Neuron (in vitro differentiated cells): ENCODE data around the gene ATF1.
A peak's percentile ranks its signal among the peaks of the same experiment; 100 is the strongest.

Experiments
- H2AFZ ChIP-seq: one replicate; pipeline ENCODE4 v1.6.1; 2013; ENCODE audit warnings: low read depth, mild to moderate bottlenecking, inconsistent platforms, low read length, moderate library complexity
- H3K27me3 ChIP-seq: one replicate; pipeline ENCODE4 v1.6.1; 2013; ENCODE audit warnings: low read length; ENCODE audit not compliant: insufficient read depth
- H3K36me3 ChIP-seq: one replicate; pipeline ENCODE4 v1.6.1; 2013; ENCODE audit warnings: low read length; ENCODE audit not compliant: insufficient read depth
- H3K4me1 ChIP-seq: one replicate; pipeline ENCODE4 v1.6.1; 2013; ENCODE audit warnings: low read length; ENCODE audit not compliant: insufficient read depth
- H3K4me3 ChIP-seq: 2 replicates; pipeline ENCODE4 v1.5.1; 2013; ENCODE audit warnings: mild to moderate bottlenecking, low read length, moderate library complexity
- H3K9me3 ChIP-seq: one replicate; pipeline ENCODE4 v1.6.1; 2013; ENCODE audit warnings: low read length

The ATF1 gene

GRCh38 chr12:50739611-50740010 is 24.3 kb upstream of the ATF1 start:
- H3K4me3 ChIP-seq, result no peak overlapping the region
- H3K9me3 ChIP-seq, result no peaks in the 10 kb centered on the region
- H3K36me3 ChIP-seq, result peaks cover 74% of the 10 kb centered on the region
- H3K4me1 ChIP-seq, result no peaks in the 10 kb centered on the region
- H2AFZ ChIP-seq, result no peak overlapping the region
- H3K27me3 ChIP-seq, result no peaks in the 10 kb centered on the region

DNA sequence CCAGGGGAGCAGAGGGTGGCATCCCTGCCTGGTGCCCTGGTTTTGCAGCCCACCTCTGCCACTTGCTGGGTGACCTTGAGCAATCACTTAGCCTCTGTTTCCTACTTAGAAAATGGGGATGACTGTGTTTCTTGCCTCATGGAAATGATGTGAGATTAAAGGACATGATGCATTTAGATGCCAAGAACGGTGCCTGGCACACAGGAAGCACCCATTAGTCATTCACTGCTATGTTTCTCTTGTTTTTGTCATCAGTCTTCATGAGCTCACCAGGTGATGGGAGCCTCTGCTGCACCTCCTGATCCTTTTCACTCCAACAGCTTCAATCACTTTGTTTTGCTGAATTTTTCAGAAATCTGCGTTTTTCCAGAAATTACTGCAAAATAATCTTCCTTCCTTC is 23.6 kb upstream of the ATF1 start:
- Histone ChIP-seq H3K4me3 (no peak overlapping the region), H3K4me1 (no peaks in the 10 kb centered on the region), H3K9me3 (no peaks in the 10 kb centered on the region), H3K27me3 (no peaks in the 10 kb centered on the region), H2AFZ (no peak overlapping the region), H3K36me3 (peaks cover 76% of the 10 kb centered on the region)

GRCh38 chr12:50742776-50743175 is 21.1 kb upstream of the ATF1 start:
- peaks cover 63% of the 10 kb centered on the region for H3K36me3 ChIP-seq
- H3K4me1 ChIP-seq, result no peaks in the 10 kb centered on the region
- H3K4me3 ChIP-seq, result no peak overlapping the region
- no peaks in the 10 kb centered on the region for H3K27me3 ChIP-seq
- H3K9me3 ChIP-seq, result no peaks in the 10 kb centered on the region
- H2AFZ ChIP-seq, result no peak overlapping the region

- H3K4me1 ChIP-seq, result no peaks in the 10 kb centered on the region
- no peaks in the 10 kb centered on the region for H3K9me3 ChIP-seq
- H3K27me3 ChIP-seq, result no peaks in the 10 kb centered on the region
- H2AFZ ChIP-seq, result no peak overlapping the region
- peaks cover 46% of the 10 kb centered on the region for H3K36me3 ChIP-seq
- H3K4me3 ChIP-seq, result no peak overlapping the region
These were observed 18.0 kb upstream of the ATF1 start for GRCh38 chr12:50745861-50746260.

GRCh38 chr12:50746431-50746830 is 17.5 kb upstream of the ATF1 start:
- no peaks in the 10 kb centered on the region for H3K4me1 ChIP-seq
- H3K9me3 ChIP-seq, result no peaks in the 10 kb centered on the region
- no peak overlapping the region for H3K4me3 ChIP-seq
- peaks cover 41% of the 10 kb centered on the region for H3K36me3 ChIP-seq
- no peak overlapping the region for H2AFZ ChIP-seq
- H3K27me3 ChIP-seq, result no peaks in the 10 kb centered on the region

- Histone ChIP-seq H3K9me3 (no peaks in the 10 kb centered on the region), H3K4me1 (no peaks in the 10 kb centered on the region), H3K36me3 (peaks cover 35% of the 10 kb centered on the region), H2AFZ (no peak overlapping the region), H3K27me3 (no peaks in the 10 kb centered on the region), H3K4me3 (no peak overlapping the region)
These were observed 16.1 kb upstream of the ATF1 start for GRCh38 chr12:50747817-50748216.

DNA sequence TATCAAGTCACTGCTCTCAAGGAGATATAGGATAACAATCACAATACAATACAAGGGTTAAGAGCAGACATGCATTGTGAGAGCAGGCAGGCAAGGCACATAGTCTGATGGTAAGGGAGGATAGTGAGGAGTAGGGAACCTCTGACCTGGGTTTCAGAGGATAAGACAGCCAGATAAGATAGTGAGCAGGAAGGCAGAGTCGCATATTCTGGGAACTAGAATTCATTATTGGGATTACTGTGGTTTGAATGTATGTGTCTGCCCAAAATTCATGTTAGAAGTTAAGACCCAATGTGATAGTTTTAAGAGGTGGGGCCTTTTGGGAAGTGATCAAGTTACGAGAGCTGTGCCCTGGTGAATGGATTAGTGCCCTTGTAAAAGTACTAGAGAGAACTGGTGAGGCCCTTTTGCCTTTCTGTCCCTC is 14.4 kb upstream of the ATF1 start:
- H2AFZ ChIP-seq, result no peak overlapping the region
- H3K36me3 ChIP-seq, result peaks cover 26% of the 10 kb centered on the region
- no peaks in the 10 kb centered on the region for H3K9me3 ChIP-seq
- no peaks in the 10 kb centered on the region for H3K4me1 ChIP-seq
- H3K27me3 ChIP-seq, result no peaks in the 10 kb centered on the region
- H3K4me3 ChIP-seq, result no peak overlapping the region

GRCh38 chr12:50750366-50750765 is 13.5 kb upstream of the ATF1 start:
- H3K27me3 ChIP-seq, result no peaks in the 10 kb centered on the region
- H3K36me3 ChIP-seq, result peaks cover 19% of the 10 kb centered on the region
- no peak overlapping the region for H2AFZ ChIP-seq
- H3K4me1 ChIP-seq, result no peaks in the 10 kb centered on the region
- no peak overlapping the region for H3K4me3 ChIP-seq
- no peaks in the 10 kb centered on the region for H3K9me3 ChIP-seq

GRCh38 chr12:50751948-50752721 is 11.8 kb upstream of the ATF1 start:
- Histone ChIP-seq H3K4me3 (no peak overlapping the region), H3K27me3 (no peaks in the 10 kb centered on the region), H2AFZ (no peak overlapping the region), H3K9me3 (no peaks in the 10 kb centered on the region), H3K4me1 (no peaks in the 10 kb centered on the region), H3K36me3 (peaks cover 12% of the 10 kb centered on the region)

- Histone ChIP-seq H3K9me3 (no peaks in the 10 kb centered on the region), H3K4me1 (no peaks in the 10 kb centered on the region), H3K27me3 (no peaks in the 10 kb centered on the region), H3K4me3 (no peak overlapping the region), H2AFZ (no peak overlapping the region), H3K36me3 (peaks cover 9% of the 10 kb centered on the region)
These were observed 10.6 kb upstream of the ATF1 start for GRCh38 chr12:50753232-50753769.

DNA sequence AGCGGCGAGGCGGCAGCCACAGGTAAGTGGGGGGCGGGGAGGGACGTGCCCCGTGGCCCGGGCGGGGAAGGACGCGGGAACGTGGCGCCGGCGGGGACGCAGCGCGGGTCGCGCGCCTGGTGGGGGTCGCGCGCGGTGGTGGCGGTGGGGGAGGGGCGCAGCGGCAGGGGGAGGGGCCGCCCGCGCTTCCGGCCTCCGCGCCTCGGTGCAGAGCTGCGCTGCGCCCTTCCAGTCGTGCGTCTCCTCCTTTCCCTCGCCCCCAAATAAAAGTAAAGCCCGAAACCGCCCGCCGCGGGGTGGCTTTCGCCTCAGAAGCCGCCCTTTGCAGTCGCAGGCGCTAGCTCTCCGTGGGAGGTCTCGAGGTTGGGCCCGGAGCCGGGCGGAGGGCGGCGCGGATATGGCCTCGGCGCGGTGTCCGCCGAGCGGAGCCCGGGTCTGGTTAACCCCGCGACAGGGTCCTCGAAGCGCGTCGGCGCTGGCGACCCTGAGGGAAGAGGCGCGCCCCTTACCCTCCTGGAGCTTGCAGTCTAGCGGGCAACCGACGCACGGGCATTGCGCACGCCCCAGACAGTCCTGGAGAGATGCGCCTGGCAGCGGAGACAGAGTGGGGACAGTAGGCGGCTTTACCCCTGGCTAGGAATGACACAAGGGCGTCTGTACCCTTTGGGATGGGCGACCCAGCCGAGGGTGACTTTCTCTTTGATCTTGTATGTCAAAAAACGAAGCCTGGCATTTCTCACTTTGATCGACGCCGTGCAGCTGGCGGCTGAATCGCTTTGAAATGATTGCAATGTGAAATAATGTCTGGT is 589 bp downstream of the ATF1 start:
- H3K4me1 ChIP-seq, result peaks cover 13% of the 10 kb centered on the region
- H2AFZ ChIP-seq, result peak overlapping the region; percentile 11
- no peaks in the 10 kb centered on the region for H3K27me3 ChIP-seq
- H3K4me3 ChIP-seq, result peak overlapping the region; percentile 81
- H3K36me3 ChIP-seq, result no peaks in the 10 kb centered on the region
- H3K9me3 ChIP-seq, result peaks cover 2% of the 10 kb centered on the region

GRCh38 chr12:50765095-50765911 is 1.4 kb downstream of the ATF1 start:
- H3K4me3 ChIP-seq, result peak overlapping the region; percentile 81
- no peaks in the 10 kb centered on the region for H3K27me3 ChIP-seq

More at GRCh38 chr12:50765095-50765911, 1.4 kb downstream of the ATF1 start:
- peaks cover 2% of the 10 kb centered on the region for H3K36me3 ChIP-seq
- peaks cover 2% of the 10 kb centered on the region for H3K9me3 ChIP-seq
- H3K4me1 ChIP-seq, result peaks cover 13% of the 10 kb centered on the region
- H2AFZ ChIP-seq, result peak overlapping the region; percentile 11
